Neural cell (in vitro differentiated cells): ENCODE data around the gene FLT1.

ENCODE experiments used
- EP300 ChIP-seq: fragments of 450-650 bp; conservative IDR thresholded peaks from 2 replicates; pipeline ENCODE4 v1.6.1; 2014; ENCODE audit warnings: antibody characterized with exemption, mild to moderate bottlenecking, moderate library complexity; ENCODE audit not compliant: poor library complexity, severe bottlenecking
- EZH2 ChIP-seq: fragments of 200-600, 300-800 bp; shearing (Covaris generic), sonication (generic); IDR thresholded peaks from 2 replicates; pipeline ENCODE4 v1.6.1; 2014; ENCODE audit warnings: antibody characterized with exemption, low read length, borderline replicate concordance, mild to moderate bottlenecking; ENCODE audit not compliant: insufficient read depth, poor library complexity, severe bottlenecking
- MXI1 ChIP-seq: fragments of 450-650 bp; conservative IDR thresholded peaks from 2 replicates; pipeline ENCODE4 v1.6.1; 2014; ENCODE audit warnings: antibody characterized with exemption, mild to moderate bottlenecking; ENCODE audit not compliant: poor library complexity, severe bottlenecking
- POLR2AphosphoS5 ChIP-seq: IDR thresholded peaks from 2 replicates; pipeline ENCODE4 v1.6.1; 2012
- RAD21 ChIP-seq: fragments of 450-650 bp; conservative IDR thresholded peaks from 2 replicates; pipeline ENCODE4 v1.6.1; 2014; ENCODE audit warnings: antibody characterized with exemption, mild to moderate bottlenecking, moderate library complexity
- TAF1 ChIP-seq: IDR thresholded peaks from 2 replicates; pipeline ENCODE4 v1.6.1; 2012; ENCODE audit warnings: low read depth
- TF ChIP-seq, protein P1 (sequence below): fragments of 450-650 bp; IDR thresholded peaks from 2 replicates; pipeline ENCODE4 v1.5.1; 2014; ENCODE audit warnings: antibody characterized with exemption, mild to moderate bottlenecking, moderate library complexity; ENCODE audit not compliant: poor library complexity, severe bottlenecking
- TF ChIP-seq, protein P2 (sequence below): IDR thresholded peaks from 2 replicates; pipeline ENCODE4 v1.6.1; 2012; ENCODE audit warnings: borderline replicate concordance

DNA sequence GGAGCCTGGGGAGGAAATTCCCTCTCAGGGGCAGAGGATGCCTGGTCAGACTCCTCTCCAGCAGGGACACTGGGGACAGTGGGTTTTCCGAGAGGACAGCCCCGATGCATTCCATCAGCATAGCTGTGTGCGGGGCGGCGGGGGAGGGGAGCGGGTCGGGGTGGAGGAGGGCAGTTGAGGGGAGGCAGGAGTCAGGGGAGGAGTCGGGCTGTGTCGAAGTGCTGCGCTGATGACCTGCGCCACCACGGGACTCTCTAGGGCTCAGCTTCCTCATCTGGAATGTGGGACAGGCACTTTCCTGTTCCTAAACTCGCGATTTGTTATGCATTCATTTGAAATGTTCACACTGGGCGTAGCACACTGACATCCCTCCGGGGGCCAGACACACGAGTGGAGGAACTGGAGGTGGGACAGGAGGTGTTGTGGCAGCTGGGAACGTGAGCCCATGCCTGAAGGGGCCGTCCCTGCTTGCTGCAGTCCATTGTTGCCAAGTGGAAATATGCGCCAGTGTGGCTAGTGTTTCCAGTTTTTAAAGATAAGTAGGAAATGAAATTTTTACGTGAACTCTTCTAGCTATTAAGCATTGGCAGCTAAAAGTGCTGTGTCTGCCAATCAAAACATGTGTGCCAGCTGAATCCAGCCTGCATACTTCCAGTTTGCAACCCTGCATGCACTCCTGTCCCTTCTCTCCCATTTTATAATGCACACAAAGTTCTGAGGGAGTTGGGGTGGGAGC lies 43.3 kb downstream of the FLT1 start:
- TF ChIP-seq, protein P1, sequence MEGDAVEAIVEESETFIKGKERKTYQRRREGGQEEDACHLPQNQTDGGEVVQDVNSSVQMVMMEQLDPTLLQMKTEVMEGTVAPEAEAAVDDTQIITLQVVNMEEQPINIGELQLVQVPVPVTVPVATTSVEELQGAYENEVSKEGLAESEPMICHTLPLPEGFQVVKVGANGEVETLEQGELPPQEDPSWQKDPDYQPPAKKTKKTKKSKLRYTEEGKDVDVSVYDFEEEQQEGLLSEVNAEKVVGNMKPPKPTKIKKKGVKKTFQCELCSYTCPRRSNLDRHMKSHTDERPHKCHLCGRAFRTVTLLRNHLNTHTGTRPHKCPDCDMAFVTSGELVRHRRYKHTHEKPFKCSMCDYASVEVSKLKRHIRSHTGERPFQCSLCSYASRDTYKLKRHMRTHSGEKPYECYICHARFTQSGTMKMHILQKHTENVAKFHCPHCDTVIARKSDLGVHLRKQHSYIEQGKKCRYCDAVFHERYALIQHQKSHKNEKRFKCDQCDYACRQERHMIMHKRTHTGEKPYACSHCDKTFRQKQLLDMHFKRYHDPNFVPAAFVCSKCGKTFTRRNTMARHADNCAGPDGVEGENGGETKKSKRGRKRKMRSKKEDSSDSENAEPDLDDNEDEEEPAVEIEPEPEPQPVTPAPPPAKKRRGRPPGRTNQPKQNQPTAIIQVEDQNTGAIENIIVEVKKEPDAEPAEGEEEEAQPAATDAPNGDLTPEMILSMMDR: no peak
- no peak for TF ChIP-seq MXI1
- TF ChIP-seq EP300: no peak
- no peak for TF ChIP-seq POLR2AphosphoS5
- no peak for TF ChIP-seq EZH2
- TF ChIP-seq TAF1: no peak
- TF ChIP-seq, protein P2, sequence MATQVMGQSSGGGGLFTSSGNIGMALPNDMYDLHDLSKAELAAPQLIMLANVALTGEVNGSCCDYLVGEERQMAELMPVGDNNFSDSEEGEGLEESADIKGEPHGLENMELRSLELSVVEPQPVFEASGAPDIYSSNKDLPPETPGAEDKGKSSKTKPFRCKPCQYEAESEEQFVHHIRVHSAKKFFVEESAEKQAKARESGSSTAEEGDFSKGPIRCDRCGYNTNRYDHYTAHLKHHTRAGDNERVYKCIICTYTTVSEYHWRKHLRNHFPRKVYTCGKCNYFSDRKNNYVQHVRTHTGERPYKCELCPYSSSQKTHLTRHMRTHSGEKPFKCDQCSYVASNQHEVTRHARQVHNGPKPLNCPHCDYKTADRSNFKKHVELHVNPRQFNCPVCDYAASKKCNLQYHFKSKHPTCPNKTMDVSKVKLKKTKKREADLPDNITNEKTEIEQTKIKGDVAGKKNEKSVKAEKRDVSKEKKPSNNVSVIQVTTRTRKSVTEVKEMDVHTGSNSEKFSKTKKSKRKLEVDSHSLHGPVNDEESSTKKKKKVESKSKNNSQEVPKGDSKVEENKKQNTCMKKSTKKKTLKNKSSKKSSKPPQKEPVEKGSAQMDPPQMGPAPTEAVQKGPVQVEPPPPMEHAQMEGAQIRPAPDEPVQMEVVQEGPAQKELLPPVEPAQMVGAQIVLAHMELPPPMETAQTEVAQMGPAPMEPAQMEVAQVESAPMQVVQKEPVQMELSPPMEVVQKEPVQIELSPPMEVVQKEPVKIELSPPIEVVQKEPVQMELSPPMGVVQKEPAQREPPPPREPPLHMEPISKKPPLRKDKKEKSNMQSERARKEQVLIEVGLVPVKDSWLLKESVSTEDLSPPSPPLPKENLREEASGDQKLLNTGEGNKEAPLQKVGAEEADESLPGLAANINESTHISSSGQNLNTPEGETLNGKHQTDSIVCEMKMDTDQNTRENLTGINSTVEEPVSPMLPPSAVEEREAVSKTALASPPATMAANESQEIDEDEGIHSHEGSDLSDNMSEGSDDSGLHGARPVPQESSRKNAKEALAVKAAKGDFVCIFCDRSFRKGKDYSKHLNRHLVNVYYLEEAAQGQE: no peak
- TF ChIP-seq RAD21: no peak
